IMR-90 (cell line): Measurements from ENCODE around the gene RNU2-63P. TPM values are rescaled to one million over a fixed set of nuclear protein-coding genes. Genes with fewer than 3 reads are reported as not detected.

Source experiments
- ATAC-seq: fragments of 200-7000 bp; cut with Tn5 transposase; 2 replicates; pipeline ENCODE4 v1.9.1; 2020; ENCODE audit warnings: low read depth, mild to moderate bottlenecking, moderate library complexity
- BruUV-seq: library from RNA; stranded (reverse); fragments of 400-500 nt; replicated peaks from 2 replicates; lab custom pipeline; 2021; lab: Mats Ljungman, UMichigan
- CTCF ChIA-PET: fragments of 300-600 bp; formaldehyde crosslinking; extraction: SDS; loops from one replicate; lab custom pipeline; 2021; ENCODE audit warnings: antibody characterized with exemption; lab: Yijun Ruan, JAX
- POLR2A ChIA-PET: fragments of 300-600 bp; sonication (Branson Sonifier 250); formaldehyde crosslinking; loops from one replicate; lab custom pipeline; 2022; ENCODE audit warnings: antibody characterized with exemption; ENCODE audit not compliant: unreplicated experiment; lab: Charles Lee
- DNase-seq: peaks from one replicate; pipeline ENCODE4 v3.0.0; 2013
- H2AFZ ChIP-seq: replicated peaks from 2 replicates; pipeline ENCODE3; 2013; ENCODE audit warnings: low read length, mild to moderate bottlenecking; ENCODE audit not compliant: poor library complexity
- H2AK5ac ChIP-seq: 2 replicates; pipeline ENCODE4 v1.6.1; 2013; ENCODE audit warnings: low read depth, low read length, inconsistent platforms
- H2AK9ac ChIP-seq: replicated peaks from 2 replicates; pipeline ENCODE3; 2013; ENCODE audit warnings: mild to moderate bottlenecking, low read depth, low read length, moderate library complexity; ENCODE audit not compliant: poor library complexity
- H2BK120ac ChIP-seq: 2 replicates; pipeline ENCODE4 v1.6.1; 2013; ENCODE audit warnings: low read depth, low read length, inconsistent platforms
- H2BK15ac ChIP-seq: 3 replicates; pipeline ENCODE4 v1.6.1; 2013; ENCODE audit warnings: low read depth, low read length, inconsistent platforms
- H2BK20ac ChIP-seq: 2 replicates; pipeline ENCODE4 v1.6.1; 2013; ENCODE audit warnings: low read depth, mild to moderate bottlenecking, inconsistent platforms, low read length, moderate library complexity
- H2BK5ac ChIP-seq: 2 replicates; pipeline ENCODE4 v1.6.1; 2013; ENCODE audit warnings: mild to moderate bottlenecking, low read depth, low read length, inconsistent platforms; ENCODE audit not compliant: poor library complexity, severe bottlenecking
- H3K14ac ChIP-seq: replicated peaks from 2 replicates; pipeline ENCODE4 v1.6.1; 2013; ENCODE audit warnings: low read depth, low read length, inconsistent platforms
- H3K18ac ChIP-seq: 2 replicates; pipeline ENCODE4 v1.6.1; 2013; ENCODE audit warnings: low read depth, low read length, control low read depth
- H3K23ac ChIP-seq: 2 replicates; pipeline ENCODE4 v1.6.1; 2013; ENCODE audit warnings: low read depth, low read length, inconsistent platforms
- H3K27ac ChIP-seq: 2 replicates; pipeline ENCODE4 v1.5.1; 2013; ENCODE audit warnings: mild to moderate bottlenecking, control low read depth, low read length; ENCODE audit not compliant: insufficient read depth
- H3K27me3 ChIP-seq: 2 replicates; pipeline ENCODE4 v1.6.1; 2013; ENCODE audit warnings: low read length; ENCODE audit not compliant: control insufficient read depth, insufficient read depth
- H3K36me3 ChIP-seq: 2 replicates; pipeline ENCODE4 v1.6.1; 2013; ENCODE audit warnings: low read length, mixed read lengths; ENCODE audit not compliant: control insufficient read depth, insufficient read depth
- H3K4ac ChIP-seq: 2 replicates; pipeline ENCODE4 v1.6.1; 2013; ENCODE audit warnings: low read depth, low read length, inconsistent platforms
- H3K4me1 ChIP-seq: 2 replicates; pipeline ENCODE4 v1.6.1; 2013; ENCODE audit warnings: low read length, mixed read lengths; ENCODE audit not compliant: control insufficient read depth, insufficient read depth
- H3K4me2 ChIP-seq: 2 replicates; pipeline ENCODE4 v1.6.1; 2013; ENCODE audit warnings: low read depth, mild to moderate bottlenecking, control low read depth, low read length, moderate library complexity
- H3K4me3 ChIP-seq: 2 replicates; pipeline ENCODE4 v1.5.1; 2013; ENCODE audit warnings: low read depth, mild to moderate bottlenecking, control low read depth, low read length, moderate library complexity; ENCODE audit not compliant: insufficient read depth
- H3K56ac ChIP-seq: 2 replicates; pipeline ENCODE4 v1.6.1; 2013; ENCODE audit warnings: low read length, inconsistent platforms; ENCODE audit not compliant: insufficient read depth; ENCODE audit errors: extremely low read depth
- H3K79me1 ChIP-seq, 2 experiments: 2 replicates each; pipeline ENCODE4 v1.6.1; 2013; ENCODE audit warnings: low read length in 2 of 2, inconsistent platforms in 1 of 2, low read depth in 1 of 2
- H3K9ac ChIP-seq: 2 replicates; pipeline ENCODE4 v1.6.1; 2013; ENCODE audit warnings: low read depth, low read length, control low read depth
- H3K9me1 ChIP-seq: 2 replicates; pipeline ENCODE4 v1.6.1; 2013; ENCODE audit warnings: low read length, inconsistent platforms; ENCODE audit not compliant: insufficient read depth
- H3K9me3 ChIP-seq: 2 replicates; pipeline ENCODE4 v1.6.1; 2013; ENCODE audit warnings: low read length; ENCODE audit not compliant: control insufficient read depth, insufficient read depth
- H4K20me1 ChIP-seq: 2 replicates; pipeline ENCODE4 v1.6.1; 2013; ENCODE audit warnings: low read length, inconsistent platforms; ENCODE audit not compliant: insufficient read depth
- H4K5ac ChIP-seq: 2 replicates; pipeline ENCODE4 v1.6.1; 2013; ENCODE audit warnings: mild to moderate bottlenecking, low read depth, low read length, control low read depth
- H4K8ac ChIP-seq, 2 experiments: 2 replicates each; pipeline ENCODE4 v1.6.1; 2013; ENCODE audit warnings: low read depth in 2 of 2, low read length in 2 of 2, control low read depth in 1 of 2, inconsistent platforms in 1 of 2
- H4K91ac ChIP-seq: 2 replicates; pipeline ENCODE4 v1.6.1; 2013; ENCODE audit warnings: low read depth, low read length, inconsistent platforms; ENCODE audit not compliant: insufficient read depth
- CEBPB ChIP-seq: IDR thresholded peaks from 2 replicates; pipeline ENCODE4 v1.6.1; 2012; ENCODE audit warnings: low read depth, low read length, improper control_type of control experiment
- CHD1 ChIP-seq: IDR thresholded peaks from 2 replicates; pipeline ENCODE4 v1.6.1; 2012; ENCODE audit warnings: low read depth, low read length, improper control_type of control experiment
- CTCF ChIP-seq: conservative IDR thresholded peaks from 2 replicates; pipeline ENCODE4 v1.5.1; 2012; ENCODE audit warnings: mild to moderate bottlenecking, low read depth, low read length, improper control_type of control experiment
- ELK1 ChIP-seq: fragments of 150-350 bp; IDR thresholded peaks from 2 replicates; pipeline ENCODE4 v1.6.1; 2016; ENCODE audit warnings: low read depth, mild to moderate bottlenecking, low read length, moderate library complexity, borderline replicate concordance
- MAFK ChIP-seq: IDR thresholded peaks from 2 replicates; pipeline ENCODE4 v1.6.1; 2012; ENCODE audit warnings: low read depth, low read length, improper control_type of control experiment
- POLR2A ChIP-seq: IDR thresholded peaks from 2 replicates; pipeline ENCODE4 v1.6.1; 2012; ENCODE audit warnings: mild to moderate bottlenecking, low read depth, low read length
- RCOR1 ChIP-seq: IDR thresholded peaks from 2 replicates; pipeline ENCODE4 v1.6.1; 2012; ENCODE audit warnings: mild to moderate bottlenecking, low read length, improper control_type of control experiment; ENCODE audit not compliant: insufficient replicate concordance
- USF2 ChIP-seq: fragments of 150-350 bp; IDR thresholded peaks from 2 replicates; pipeline ENCODE4 v1.6.1; 2017; ENCODE audit warnings: mild to moderate bottlenecking, antibody characterized with exemption, low read length, low read depth
- WGBS, 2 experiments: methylation state at CpG; one replicate each; pipeline versions ENCODE4 v1.1.5 to v1.1.7; 2013; ENCODE audit warnings: missing lambda C conversion rate in 2 of 2; ENCODE audit not compliant: insufficient read length in 1 of 2; ENCODE audit errors: extremely low coverage in 2 of 2; 5-methylcytosine and 5-hydroxymethylcytosine counted together
- dilution Hi-C: fragments of 300-500 bp; cut with HindIII; formaldehyde crosslinking; loops from one replicate; pipeline ENCODE4 v1.14.3; 2018; ENCODE audit warnings: low sequenced_read_pairs; ENCODE audit not compliant: unreplicated experiment
- in situ Hi-C: fragments of 300-500 bp; cut with MboI; formaldehyde crosslinking; loops from 3 replicates; pipeline ENCODE4 v1.14.3; 2019; ENCODE audit warnings: low sequenced_read_pairs, inconsistent platforms, mixed read lengths
- intact Hi-C: fragments of 100-400 bp; cut with micrococcal nuclease; formaldehyde crosslinking; loops from 2 replicates; pipeline ENCODE4 v1.10.0; 2022
- polyA plus RNA-seq, 3 experiments: library from polyadenylated mRNA; depleted of rRNA; stranded (reverse); fragments of >200 nt; gene quantifications; 2 replicates each; pipeline ENCODE4 v1.2.3, GENCODE V29; 2012; ENCODE audit warnings: low replicate concordance in 1 of 3
- total RNA-seq: library from RNA; depleted of rRNA; stranded (reverse); fragments of >200 nt; gene quantifications from 2 replicates; pipeline ENCODE4 v1.2.3, GENCODE V29; 2012

Gene RNU2-63P
- total and polyA plus RNA-seq, 2 of the 4 experiments (the other 2 are of a cell fraction), result under 0.01 TPM; not detected in 1

DNA sequence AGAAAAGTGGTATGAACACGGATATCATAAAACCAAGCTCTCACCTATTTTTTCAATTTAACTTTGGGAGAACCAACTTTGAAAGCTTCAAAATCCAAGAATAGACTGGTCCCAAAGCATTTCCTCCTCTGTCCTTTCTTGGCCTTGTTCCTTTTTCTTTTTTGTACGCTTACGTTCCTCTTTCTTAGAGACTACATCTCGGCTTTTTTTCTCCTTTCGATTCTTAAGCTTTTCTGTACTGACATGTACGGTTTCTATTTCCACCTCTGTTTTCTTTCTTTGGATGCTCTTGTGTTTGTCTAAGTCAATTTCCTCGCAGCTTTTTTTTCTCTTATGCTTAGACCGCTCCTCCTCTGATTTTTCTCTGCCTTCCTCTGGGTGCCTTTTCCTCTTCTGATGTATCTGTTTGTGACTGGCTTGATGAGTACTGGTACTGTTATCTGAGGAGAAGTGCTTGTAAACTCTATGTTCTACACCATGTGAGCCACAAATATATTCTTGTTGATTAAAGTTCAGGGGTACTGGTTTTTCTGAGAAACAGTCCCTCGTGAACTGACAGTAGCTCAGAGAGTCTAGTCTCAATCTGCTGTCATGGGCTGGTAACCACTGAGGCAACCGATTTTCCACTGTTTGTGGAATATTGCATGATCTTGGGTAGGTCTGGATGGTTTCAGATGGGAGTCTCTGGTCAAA lies 11.5 kb upstream of the RNU2-63P start:
- TSS peak; percentile 90 for BruUV-seq
- Histone ChIP-seq H3K4me3 (no peak overlapping the region), H4K20me1 (no peaks in the 10 kb centered on the region), H3K4ac (no peak overlapping the region), H2AK5ac (no peak overlapping the region), H3K23ac (no peak overlapping the region), H2BK120ac (no peak overlapping the region), H3K9me1 (no peaks in the 10 kb centered on the region; the same call in 1 of the 2 replicates), H3K27ac (no peak overlapping the region), H2AFZ (no peak overlapping the region), H4K8ac (no peak overlapping the region), H2AK9ac (no peak overlapping the region), H2BK5ac (no peak overlapping the region), H3K9me3 (no peaks in the 10 kb centered on the region), H3K56ac (no peak overlapping the region), H2BK15ac (no peak overlapping the region), H4K5ac (no peak overlapping the region), H3K36me3 (peaks cover 19% of the 10 kb centered on the region), H3K9ac (no peak overlapping the region), H3K4me1 (no peaks in the 10 kb centered on the region), H3K14ac (no peak overlapping the region), H3K18ac (no peak overlapping the region), H3K27me3 (no peaks in the 10 kb centered on the region), H4K91ac (no peak overlapping the region), H3K4me2 (no peak overlapping the region), H2BK20ac (no peak overlapping the region), H3K79me1 (peaks cover 4 to 12% of the 10 kb centered on the region in 2 experiments; a peak in 2 of 4 replicates)
- TF ChIP-seq CEBPB (no peak), USF2 (no peak), MAFK (no peak), POLR2A (no peak), CTCF (no peak), RCOR1 (no peak), ELK1 (no peak), CHD1 (no peak)
- DNase-seq (no peak), ATAC-seq (no peak)
- intact Hi-C loops, result no loop called here
- 100% methylated on average over 2 of the region's 10 CpGs; no CpG with 5 or more reads in 1 of the 2 experiments for WGBS, 2 experiments
- in situ Hi-C loops, result no loop called here
- ChIA-PET POLR2A (no interaction called here), CTCF (no interaction called here)
- dilution Hi-C loops, result no loop called here
